Effector memory CD4-positive, alpha-beta T cell (primary cell): ENCODE data around the gene IRX3.

Experiments used
- DNase-seq, 3 donors: peaks; one replicate each; pipeline ENCODE4 v3.0.0-alpha.2; 2020
- H3K27ac ChIP-seq: 2 replicates; pipeline ENCODE4 v1.7.0; 2013; ENCODE audit warnings: mild to moderate bottlenecking, low read length, moderate library complexity; ENCODE audit not compliant: insufficient read depth, poor library complexity, severe bottlenecking
- H3K27me3 ChIP-seq: replicated peaks from 2 replicates; pipeline ENCODE4 v1.7.0; 2013; ENCODE audit warnings: mild to moderate bottlenecking, low read length; ENCODE audit not compliant: insufficient read depth, control insufficient read depth, poor library complexity, severe bottlenecking
- H3K36me3 ChIP-seq: 2 replicates; pipeline ENCODE4 v1.7.0; 2013; ENCODE audit warnings: mild to moderate bottlenecking, low read length, moderate library complexity; ENCODE audit not compliant: control insufficient read depth, insufficient read depth
- H3K4me1 ChIP-seq: 2 replicates; pipeline ENCODE4 v1.7.0; 2013; ENCODE audit warnings: low read length, mild to moderate bottlenecking; ENCODE audit not compliant: control insufficient read depth, insufficient read depth, poor library complexity, severe bottlenecking
- H3K4me3 ChIP-seq: 2 replicates; pipeline ENCODE4 v1.7.0; 2013; ENCODE audit warnings: low read length, low read depth, mild to moderate bottlenecking; ENCODE audit not compliant: insufficient read depth, poor library complexity, severe bottlenecking
- H3K9me3 ChIP-seq: 2 replicates; pipeline ENCODE4 v1.7.0; 2013; ENCODE audit warnings: mild to moderate bottlenecking, low read length, moderate library complexity; ENCODE audit not compliant: control insufficient read depth
- total RNA-seq, 3 donors: gene quantifications; one replicate each; lab custom pipeline; 2026; lab: John Stamatoyannopoulos, UW

IRX3 gene
- 0 reads per million in 3 donors for total RNA-seq

GRCh38 chr16:54286366-54287130 is at the start of gene IRX3:
Gene IRX3 (minus strand): TSS chr16:54286787. CDS start chr16:54286050, 737 bp downstream.
- Histone ChIP-seq H3K27me3 (peaks cover 27% of the 10 kb centered on the region), H3K9me3 (no peaks in the 10 kb centered on the region), H3K4me1 (peaks cover 13% of the 10 kb centered on the region), H3K36me3 (no peaks in the 10 kb centered on the region), H3K27ac (no peak within 1 kb of the TSS), H3K4me3 (no peak within 1 kb of the TSS)
- no peak for DNase-seq

- H3K27me3 ChIP-seq = no peaks in the 10 kb centered on the region
- DNase-seq = no peak
- no peaks in the 10 kb centered on the region for H3K4me1 ChIP-seq
- H3K4me3 ChIP-seq = no peak overlapping the region
- no peaks in the 10 kb centered on the region for H3K36me3 ChIP-seq
- H3K27ac ChIP-seq = no peak overlapping the region
- no peaks in the 10 kb centered on the region for H3K9me3 ChIP-seq
Observed at GRCh38 chr16:54335230-54335629, 48.6 kb upstream of the IRX3 start.

GRCh38 chr16:54334208-54334607 is 47.6 kb upstream of the IRX3 start:
- Histone ChIP-seq H3K4me3 (no peak overlapping the region), H3K36me3 (no peaks in the 10 kb centered on the region), H3K9me3 (no peaks in the 10 kb centered on the region), H3K27ac (no peak overlapping the region), H3K4me1 (no peaks in the 10 kb centered on the region), H3K27me3 (no peaks in the 10 kb centered on the region)
- no peak for DNase-seq

GRCh38 chr16:54331241-54332002 is 44.8 kb upstream of the IRX3 start:
- Histone ChIP-seq H3K36me3 (no peaks in the 10 kb centered on the region), H3K9me3 (no peaks in the 10 kb centered on the region), H3K27me3 (no peaks in the 10 kb centered on the region), H3K27ac (no peak overlapping the region), H3K4me3 (no peak overlapping the region), H3K4me1 (no peaks in the 10 kb centered on the region)
- DNase-seq = no peak

- H3K36me3 ChIP-seq = no peaks in the 10 kb centered on the region
- H3K27ac ChIP-seq = no peak overlapping the region
- no peaks in the 10 kb centered on the region for H3K4me1 ChIP-seq
- H3K9me3 ChIP-seq = no peaks in the 10 kb centered on the region
- H3K27me3 ChIP-seq = no peaks in the 10 kb centered on the region
- DNase-seq = no peak
- no peak overlapping the region for H3K4me3 ChIP-seq
Observed at GRCh38 chr16:54327609-54328008, 41.0 kb upstream of the IRX3 start.

- H3K4me1 ChIP-seq = no peaks in the 10 kb centered on the region
- H3K27ac ChIP-seq = no peak overlapping the region
- H3K36me3 ChIP-seq = no peaks in the 10 kb centered on the region
- H3K9me3 ChIP-seq = no peaks in the 10 kb centered on the region
- DNase-seq = no peak
- H3K27me3 ChIP-seq = no peaks in the 10 kb centered on the region
- no peak overlapping the region for H3K4me3 ChIP-seq
Observed at GRCh38 chr16:54326266-54326662, 39.7 kb upstream of the IRX3 start.

GRCh38 chr16:54325616-54326265 is 39.2 kb upstream of the IRX3 start:
- DNase-seq = no peak
- no peak overlapping the region for H3K4me3 ChIP-seq
- no peaks in the 10 kb centered on the region for H3K9me3 ChIP-seq
- no peaks in the 10 kb centered on the region for H3K4me1 ChIP-seq
- no peaks in the 10 kb centered on the region for H3K27me3 ChIP-seq
- no peaks in the 10 kb centered on the region for H3K36me3 ChIP-seq
- no peak overlapping the region for H3K27ac ChIP-seq

- no peaks in the 10 kb centered on the region for H3K9me3 ChIP-seq
- H3K36me3 ChIP-seq = no peaks in the 10 kb centered on the region
Observed at GRCh38 chr16:54324716-54325115, 38.1 kb upstream of the IRX3 start.

GRCh38 chr16:54320697-54321340 is 34.2 kb upstream of the IRX3 start:
- Histone ChIP-seq H3K9me3 (no peaks in the 10 kb centered on the region), H3K27ac (no peak overlapping the region), H3K27me3 (no peaks in the 10 kb centered on the region), H3K4me1 (no peaks in the 10 kb centered on the region), H3K36me3 (no peaks in the 10 kb centered on the region), H3K4me3 (no peak overlapping the region)
- DNase-seq = no peak

More at GRCh38 chr16:54324716-54325115, 38.1 kb upstream of the IRX3 start:
- Histone ChIP-seq H3K4me3 (no peak overlapping the region), H3K27me3 (no peaks in the 10 kb centered on the region), H3K27ac (no peak overlapping the region), H3K4me1 (no peaks in the 10 kb centered on the region)
- no peak for DNase-seq
